ENCODE measurements around the gene EGLN2.

DNA sequence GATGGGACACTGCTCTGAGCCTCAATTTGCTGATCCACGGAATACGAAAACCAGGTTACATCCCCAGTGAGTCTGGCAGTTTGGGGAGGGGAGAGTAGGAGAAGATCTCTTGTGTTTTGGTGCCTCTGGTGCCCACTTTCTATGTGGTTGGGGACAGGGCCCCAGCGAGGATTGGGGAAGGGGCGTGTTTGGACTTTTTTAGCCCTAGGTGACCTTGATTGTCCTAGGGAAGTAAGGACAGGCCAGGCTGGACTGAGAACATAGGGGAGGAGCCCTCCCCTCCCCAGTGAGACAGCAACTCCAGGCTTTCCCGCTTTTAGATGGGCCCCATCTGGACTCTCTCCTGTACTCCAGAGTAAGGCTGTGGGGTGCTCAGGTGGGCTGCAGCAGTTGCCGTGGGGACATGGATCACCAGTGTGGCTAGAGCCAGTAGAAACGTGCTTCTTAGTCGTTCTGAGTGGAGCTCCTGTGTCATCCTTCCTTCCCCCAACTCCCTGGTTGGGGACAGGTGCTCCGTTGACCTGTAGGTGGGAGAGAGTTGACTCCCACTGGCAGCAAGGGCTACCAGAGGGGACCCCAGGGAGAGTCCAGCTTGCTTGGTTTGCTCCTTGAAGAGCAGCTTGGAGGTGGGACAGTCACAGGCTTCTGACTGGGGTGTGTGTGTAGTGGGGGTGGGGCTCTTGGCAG, 4.3 kb downstream of the EGLN2 start:
- no peak for TF ChIP-seq EP300 (IDR thresholded peaks at IDR 0.05; ENCODE audit: borderline replicate concordance)
- TF ChIP-seq, protein P1, sequence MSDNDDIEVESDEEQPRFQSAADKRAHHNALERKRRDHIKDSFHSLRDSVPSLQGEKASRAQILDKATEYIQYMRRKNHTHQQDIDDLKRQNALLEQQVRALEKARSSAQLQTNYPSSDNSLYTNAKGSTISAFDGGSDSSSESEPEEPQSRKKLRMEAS (IDR thresholded peaks at IDR 0.05) = no peak
- no peak for TF ChIP-seq NFIC (IDR thresholded peaks at IDR 0.05)
- TF ChIP-seq EGR1 (IDR thresholded peaks at IDR 0.05) = no peak
- no peak for TF ChIP-seq REST (IDR thresholded peaks at IDR 0.05; ENCODE audit: low read depth)
- TF ChIP-seq TEAD4 (IDR thresholded peaks at IDR 0.05) = no peak
- TF ChIP-seq ZBTB7A (IDR thresholded peaks at IDR 0.05; ENCODE audit: low read depth) = no peak
- TF ChIP-seq YY1 (IDR thresholded peaks at IDR 0.05; ENCODE audit: low read depth) = no peak

Measured in Ishikawa (cell line).